HG03575 (cell line): Measurements from ENCODE around the gene STAT3.
"Not testable (repeated sequence)": the region's sequence is repeated elsewhere in the genome, so short reads cannot be mapped to it uniquely, and the experiment has no call there.

Source experiments
- ATAC-seq: cut with Tn5 transposase; IDR thresholded peaks from one replicate; pipeline ENCODE4 v1.9.1; 2021; ENCODE audit not compliant: unreplicated experiment, insufficient number of reproducible peaks, low FRiP score; ENCODE audit errors: extremely low read depth

The STAT3 gene

GRCh38 chr17:42389135-42389417, 834 bp upstream of the STAT3 start:
- ATAC-seq: no peak

- ATAC-seq: no peak
Measured at GRCh38 chr17:42387661-42388380, 421 bp downstream of the STAT3 start.

GRCh38 chr17:42386777-42387657, 1.2 kb downstream of the STAT3 start:
- ATAC-seq: no peak

GRCh38 chr17:42381898-42382297, 6.3 kb downstream of the STAT3 start:
- no peak for ATAC-seq

GRCh38 chr17:42380935-42381334, 7.3 kb downstream of the STAT3 start:
- no peak for ATAC-seq

- no peak for ATAC-seq
Measured at GRCh38 chr17:42378959-42379594, 9.2 kb downstream of the STAT3 start.

- no peak for ATAC-seq
Measured at GRCh38 chr17:42378359-42378958, 9.8 kb downstream of the STAT3 start.

GRCh38 chr17:42373896-42374295, 14.3 kb downstream of the STAT3 start:
- ATAC-seq: no peak

GRCh38 chr17:42372142-42372541, 16.1 kb downstream of the STAT3 start:
- no peak for ATAC-seq

- not testable (repeated sequence) for ATAC-seq
Measured at GRCh38 chr17:42368797-42369561, 19.3 kb downstream of the STAT3 start.

GRCh38 chr17:42368310-42368709, 19.9 kb downstream of the STAT3 start:
- not testable (repeated sequence) for ATAC-seq

GRCh38 chr17:42366176-42367023, 21.8 kb downstream of the STAT3 start:
- not testable (repeated sequence) for ATAC-seq

GRCh38 chr17:42365136-42365535, 23.1 kb downstream of the STAT3 start:
- ATAC-seq: no peak

GRCh38 chr17:42363767-42364585, 24.3 kb downstream of the STAT3 start:
- no peak for ATAC-seq

GRCh38 chr17:42363231-42363630, 25.0 kb downstream of the STAT3 start:
- no peak for ATAC-seq

GRCh38 chr17:42362245-42362961, 25.8 kb downstream of the STAT3 start:
- ATAC-seq: no peak

GRCh38 chr17:42361781-42362186, 26.5 kb downstream of the STAT3 start:
- ATAC-seq: no peak
